OCI-LY7 (cell line): ENCODE measurements around the gene CHCHD10. TPM values are rescaled to one million over a fixed set of nuclear protein-coding genes. Genes with fewer than 3 reads are reported as not detected.
A peak's percentile ranks its signal among the peaks of the same experiment; 100 is the strongest.

Source experiments
- BruUV-seq: library from RNA; stranded (reverse); fragments of 400-500 nt; replicated peaks from 2 replicates; lab custom pipeline; 2021; lab: Mats Ljungman, UMichigan
- CTCF ChIA-PET: fragments of 300-600 bp; sonication (Branson Sonifier 250); formaldehyde crosslinking; loops from one replicate; lab custom pipeline; 2022; ENCODE audit warnings: antibody characterized with exemption; ENCODE audit not compliant: unreplicated experiment; lab: Charles Lee
- POLR2A ChIA-PET: fragments of 300-600 bp; sonication (Branson Sonifier 250); formaldehyde crosslinking; loops from one replicate; lab custom pipeline; 2022; ENCODE audit warnings: antibody characterized with exemption; lab: Charles Lee
- DNase-seq: peaks from one replicate; pipeline ENCODE4 v3.0.0-alpha.2; 2015; ENCODE audit warnings: low spot score
- H2AFZ ChIP-seq: fragments of 200-600 bp; sonication (generic), shearing (Covaris generic); 2 replicates; pipeline ENCODE4 v1.6.1; 2014; ENCODE audit warnings: mild to moderate bottlenecking, antibody characterized with exemption, low read length, moderate library complexity
- H3K27ac ChIP-seq: fragments of 200-600 bp; sonication (generic); 2 replicates; pipeline ENCODE4 v1.5.1; 2014; ENCODE audit warnings: mixed run types, low read depth, mild to moderate bottlenecking, moderate library complexity, low read length, inconsistent platforms; ENCODE audit not compliant: poor library complexity, severe bottlenecking
- H3K36me3 ChIP-seq: fragments of 200-600 bp; sonication (generic); 2 replicates; pipeline ENCODE4 v1.6.1; 2014; ENCODE audit warnings: mild to moderate bottlenecking, antibody characterized with exemption, low read length, moderate library complexity, mixed read lengths; ENCODE audit not compliant: insufficient read depth
- H3K4me1 ChIP-seq: fragments of 200-600 bp; sonication (generic); 2 replicates; pipeline ENCODE4 v1.5.1; 2014; ENCODE audit warnings: mild to moderate bottlenecking, low read length; ENCODE audit not compliant: insufficient read depth, poor library complexity, severe bottlenecking
- H3K4me2 ChIP-seq: fragments of 200-600 bp; sonication (generic); 2 replicates; pipeline ENCODE4 v1.6.1; 2014; ENCODE audit warnings: mild to moderate bottlenecking, low read length
- H3K4me3 ChIP-seq: fragments of 200-600 bp; sonication (generic); 2 replicates; pipeline ENCODE4 v1.5.1; 2014; ENCODE audit warnings: mild to moderate bottlenecking, low read depth, low read length; ENCODE audit not compliant: poor library complexity, severe bottlenecking
- H3K79me2 ChIP-seq: fragments of 200-600 bp; sonication (generic); 2 replicates; pipeline ENCODE4 v1.6.1; 2016; ENCODE audit warnings: low read depth, mild to moderate bottlenecking, low read length, moderate library complexity, mixed read lengths; ENCODE audit not compliant: insufficient read depth
- H3K9me2 ChIP-seq: fragments of 200-600 bp; sonication (generic); 2 replicates; pipeline ENCODE4 v1.6.1; 2016; ENCODE audit warnings: mild to moderate bottlenecking, low read length, mixed read lengths; ENCODE audit not compliant: insufficient read depth
- H3K9me3 ChIP-seq: fragments of 200-600 bp; sonication (generic); 2 replicates; pipeline ENCODE4 v1.6.1; 2014; ENCODE audit warnings: mild to moderate bottlenecking, mixed run types, low read length, mixed read lengths
- H4K20me1 ChIP-seq: fragments of 200-600 bp; sonication (generic); 2 replicates; pipeline ENCODE4 v1.6.1; 2014; ENCODE audit warnings: mild to moderate bottlenecking, antibody characterized with exemption, low read length, moderate library complexity, mixed read lengths; ENCODE audit not compliant: insufficient read depth
- EZH2phosphoT487 ChIP-seq: fragments of 200-600 bp; sonication (generic); IDR thresholded peaks from 2 replicates; pipeline ENCODE4 v1.6.1; 2018; ENCODE audit warnings: low read depth, borderline replicate concordance, mild to moderate bottlenecking, mixed run types, antibody characterized with exemption, low read length, moderate library complexity, mixed read lengths
- intact Hi-C: fragments of 100-400 bp; cut with micrococcal nuclease; formaldehyde crosslinking; loops from one replicate; pipeline ENCODE4 v1.10.0; 2022; ENCODE audit not compliant: unreplicated experiment
- total RNA-seq, 2 experiments: library from RNA; depleted of rRNA in 1 of 2; stranded (reverse); fragments of >200 nt in 1 of 2; shearing (Covaris generic) in 1 of 2; gene quantifications; 2 replicates each; pipeline ENCODE4 v1.2.3, GENCODE V29; 2014 to 2022
- TF ChIP-seq, protein P1 (sequence below): fragments of 200-600 bp; sonication (generic); conservative IDR thresholded peaks from 2 replicates; pipeline ENCODE4 v1.5.1; 2014; ENCODE audit warnings: mild to moderate bottlenecking, antibody characterized with exemption, low read length, moderate library complexity, mixed read lengths

CHCHD10 gene
- total RNA-seq, 2 experiments from 2014 or later, result 50.8 to 252 TPM

DNA sequence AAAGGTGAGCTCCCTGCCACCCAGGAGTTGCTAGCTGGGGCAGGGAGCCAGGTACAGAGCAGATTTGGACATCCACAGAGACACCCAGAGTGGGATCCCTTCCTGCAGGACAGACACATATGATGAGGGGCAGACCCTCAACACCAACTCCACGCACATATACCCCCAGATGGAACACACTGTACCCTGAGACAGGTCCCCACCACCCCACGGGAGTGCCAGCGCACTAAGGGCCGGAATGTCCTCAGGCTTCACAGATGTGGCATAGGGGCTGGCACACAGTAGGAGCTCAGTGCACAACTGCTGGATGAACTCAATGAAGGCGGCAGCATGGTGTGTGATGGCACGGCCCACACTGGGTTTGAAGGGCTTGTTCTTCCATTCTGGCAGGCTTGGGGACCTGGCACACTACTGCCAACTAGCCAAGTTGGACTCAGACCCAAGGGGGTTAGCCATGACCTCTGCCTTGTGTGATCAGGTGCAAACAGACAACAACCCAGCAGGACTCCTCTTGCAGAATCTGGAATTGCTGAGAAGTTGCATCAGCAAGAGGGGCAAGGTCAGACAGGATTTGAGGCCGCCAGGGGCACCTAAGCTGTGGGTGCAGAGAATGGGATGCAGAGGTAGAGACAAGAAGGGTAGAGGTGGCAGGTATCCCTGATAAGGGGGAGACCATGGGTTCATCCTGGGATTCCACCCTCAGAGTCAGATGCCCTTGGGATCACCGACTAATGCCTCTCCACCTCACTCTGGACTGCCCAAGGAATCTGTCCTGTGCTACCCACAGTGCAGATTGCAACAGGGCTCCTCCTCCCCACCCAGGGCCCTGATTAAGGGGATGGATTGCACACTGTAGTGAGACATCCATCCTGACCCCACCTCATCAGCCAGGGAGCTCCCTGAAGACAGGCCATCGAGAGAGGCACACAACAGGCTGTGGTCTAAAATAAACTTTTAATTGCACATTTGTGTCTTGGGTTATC lies 2.6 kb downstream of the CHCHD10 start:
- Histone ChIP-seq H3K4me3 (peak overlapping the region; percentile 99), H3K4me2 (peak overlapping the region; percentile 98), H3K4me1 (peaks cover 61% of the 10 kb centered on the region)

DNA sequence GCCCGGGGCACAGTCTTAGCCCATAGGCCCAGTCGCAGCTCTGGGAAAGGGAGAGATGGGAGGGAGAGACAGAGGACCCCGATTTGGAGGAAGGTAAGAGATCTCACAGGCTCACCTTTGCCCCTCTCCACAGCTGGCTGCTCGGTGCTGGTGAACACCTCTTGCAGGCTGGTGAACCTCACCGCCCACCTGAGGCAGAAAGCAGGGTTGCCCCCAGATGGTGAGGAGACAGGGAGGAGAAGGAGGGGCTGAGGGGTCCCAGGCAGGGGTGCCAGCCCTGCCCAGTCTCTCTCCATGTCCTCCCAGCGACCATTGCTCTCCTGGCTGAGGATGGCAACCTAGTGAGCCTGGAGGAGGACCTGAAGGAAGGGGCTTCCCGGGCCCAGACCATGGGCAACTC lies 3.8 kb downstream of the CHCHD10 start:
- H3K4me2 ChIP-seq, result peak overlapping the region; percentile 98
- H3K9me3 ChIP-seq, result no peaks in the 10 kb centered on the region
- no peak for TF ChIP-seq EZH2phosphoT487
- TF ChIP-seq, protein P1, sequence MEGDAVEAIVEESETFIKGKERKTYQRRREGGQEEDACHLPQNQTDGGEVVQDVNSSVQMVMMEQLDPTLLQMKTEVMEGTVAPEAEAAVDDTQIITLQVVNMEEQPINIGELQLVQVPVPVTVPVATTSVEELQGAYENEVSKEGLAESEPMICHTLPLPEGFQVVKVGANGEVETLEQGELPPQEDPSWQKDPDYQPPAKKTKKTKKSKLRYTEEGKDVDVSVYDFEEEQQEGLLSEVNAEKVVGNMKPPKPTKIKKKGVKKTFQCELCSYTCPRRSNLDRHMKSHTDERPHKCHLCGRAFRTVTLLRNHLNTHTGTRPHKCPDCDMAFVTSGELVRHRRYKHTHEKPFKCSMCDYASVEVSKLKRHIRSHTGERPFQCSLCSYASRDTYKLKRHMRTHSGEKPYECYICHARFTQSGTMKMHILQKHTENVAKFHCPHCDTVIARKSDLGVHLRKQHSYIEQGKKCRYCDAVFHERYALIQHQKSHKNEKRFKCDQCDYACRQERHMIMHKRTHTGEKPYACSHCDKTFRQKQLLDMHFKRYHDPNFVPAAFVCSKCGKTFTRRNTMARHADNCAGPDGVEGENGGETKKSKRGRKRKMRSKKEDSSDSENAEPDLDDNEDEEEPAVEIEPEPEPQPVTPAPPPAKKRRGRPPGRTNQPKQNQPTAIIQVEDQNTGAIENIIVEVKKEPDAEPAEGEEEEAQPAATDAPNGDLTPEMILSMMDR, result no peak
- H3K4me1 ChIP-seq, result peaks cover 48% of the 10 kb centered on the region
- H3K27ac ChIP-seq, result peak overlapping the region; percentile 74
- peak overlapping the region; percentile 99 for H3K4me3 ChIP-seq
- intact Hi-C loops, result no loop called here
- peaks cover 43% of the 10 kb centered on the region for H3K36me3 ChIP-seq
- ChIA-PET POLR2A (interaction anchor here (0.9 kb wide), 1 partner anchor 30 kb away, joined by 3 read pairs; no protein-coding TSS in a partner anchor), CTCF (no interaction called here)
- peaks cover 12% of the 10 kb centered on the region; the same call in 1 of the 2 replicates for H4K20me1 ChIP-seq
- H3K79me2 ChIP-seq, result peaks cover 26% of the 10 kb centered on the region
- no TSS peak for BruUV-seq
- H3K9me2 ChIP-seq, result no peaks in the 10 kb centered on the region
- H2AFZ ChIP-seq, result no peak overlapping the region
- DNase-seq, result no peak

More for the DNA sequence above, 2.6 kb downstream of the CHCHD10 start:
- ChIA-PET CTCF (no interaction called here), POLR2A (interaction anchor here (0.5 to 1.0 kb wide), 2 partner anchors 12 to 114 kb away, joined by 3 read pairs; no protein-coding TSS in a partner anchor)
- DNase-seq, result no peak
- Histone ChIP-seq H3K9me3 (no peaks in the 10 kb centered on the region), H3K27ac (peak overlapping the region; percentile 74), H4K20me1 (peaks cover 12% of the 10 kb centered on the region; the same call in 1 of the 2 replicates), H3K9me2 (no peaks in the 10 kb centered on the region), H2AFZ (no peak overlapping the region), H3K36me3 (peaks cover 43% of the 10 kb centered on the region), H3K79me2 (peaks cover 26% of the 10 kb centered on the region)
- BruUV-seq, result no TSS peak
- intact Hi-C loops, result loop anchor here (5.0 kb wide), 2 partner anchors 147 to 223 kb away; no protein-coding TSS in a partner anchor
- no peak for TF ChIP-seq EZH2phosphoT487
- TF ChIP-seq, protein P1, result no peak
